ENCODE results near the gene DES.

DES gene

GRCh38 chr2:219462349-219462748 lies 44.2 kb downstream of the DES start:
- TF ChIP-seq CTCF (IDR thresholded peaks at IDR 0.05; ENCODE audit: insufficient read depth, low read depth, low read length, missing control alignments) = no peak
- no peak for DNase-seq (ENCODE audit: low read depth)
- no peak overlapping the region for H3K4me3 ChIP-seq (ENCODE audit: low read depth, low read length)

- TF ChIP-seq CTCF (IDR thresholded peaks at IDR 0.05; ENCODE audit: insufficient read depth, low read depth, low read length, missing control alignments) = no peak
- H3K4me3 ChIP-seq (ENCODE audit: low read depth, low read length) = no peak overlapping the region
- DNase-seq (ENCODE audit: low read depth) = no peak
Measured at GRCh38 chr2:219464286-219465032, 46.3 kb downstream of the DES start.

- TF ChIP-seq CTCF (IDR thresholded peaks at IDR 0.05; ENCODE audit: insufficient read depth, low read depth, low read length, missing control alignments) = no peak
- H3K4me3 ChIP-seq (ENCODE audit: low read depth, low read length) = no peak overlapping the region
- no peak for DNase-seq (ENCODE audit: low read depth)
Measured at GRCh38 chr2:219465659-219466561, 47.7 kb downstream of the DES start.

- DNase-seq (ENCODE audit: low read depth) = no peak
- no peak for TF ChIP-seq CTCF (IDR thresholded peaks at IDR 0.05; ENCODE audit: insufficient read depth, low read depth, low read length, missing control alignments)
- H3K4me3 ChIP-seq (ENCODE audit: low read depth, low read length) = no peak overlapping the region
Measured at GRCh38 chr2:219466816-219467735, 48.9 kb downstream of the DES start.

- no peak for TF ChIP-seq CTCF (IDR thresholded peaks at IDR 0.05; ENCODE audit: insufficient read depth, low read depth, low read length, missing control alignments)
- H3K4me3 ChIP-seq (ENCODE audit: low read depth, low read length) = no peak overlapping the region
- DNase-seq (ENCODE audit: low read depth) = no peak
Measured at GRCh38 chr2:219467736-219468075, 49.5 kb downstream of the DES start.

GRCh38 chr2:219468410-219469185 lies 50.4 kb downstream of the DES start:
- H3K4me3 ChIP-seq (ENCODE audit: low read depth, low read length) = no peak overlapping the region
- no peak for TF ChIP-seq CTCF (IDR thresholded peaks at IDR 0.05; ENCODE audit: insufficient read depth, low read depth, low read length, missing control alignments)
- no peak for DNase-seq (ENCODE audit: low read depth)

Data from GM12865 (cell line).